HEK293 (cell line): ENCODE measurements around the gene TTC6.

Experiments used
- ATF2 ChIP-seq: fragments of 450-650 bp; formaldehyde crosslinking; IDR thresholded peaks from 2 replicates; pipeline ENCODE4 v1.5.1; 2016; ENCODE audit warnings: missing biosample characterization, missing genetic modification characterization, low read depth
- CTCF ChIP-seq: fragments of 450-650 bp; formaldehyde crosslinking; IDR thresholded peaks from 2 replicates; pipeline ENCODE4 v1.5.1; 2016; ENCODE audit warnings: missing biosample characterization, missing genetic modification characterization
- PATZ1 ChIP-seq: fragments of 450-650 bp; formaldehyde crosslinking; IDR thresholded peaks from 2 replicates; pipeline ENCODE4 v1.5.1; 2016; ENCODE audit warnings: missing biosample characterization, missing genetic modification characterization
- ZBTB21 ChIP-seq: fragments of 450-650 bp; formaldehyde crosslinking; IDR thresholded peaks from 2 replicates; pipeline ENCODE4 v1.5.1; 2017; ENCODE audit warnings: missing biosample characterization, missing genetic modification characterization
- ZBTB7A ChIP-seq: fragments of 450-650 bp; formaldehyde crosslinking; IDR thresholded peaks from 2 replicates; pipeline ENCODE4 v1.5.1; 2016; ENCODE audit warnings: low read depth, missing biosample characterization, missing genetic modification characterization
- ZNF404 ChIP-seq: fragments of 450-650 bp; formaldehyde crosslinking; IDR thresholded peaks from 2 replicates; pipeline ENCODE4 v1.5.1; 2017; ENCODE audit warnings: missing biosample characterization, missing genetic modification characterization
- ZNF510 ChIP-seq: fragments of 450-650 bp; formaldehyde crosslinking; IDR thresholded peaks from 2 replicates; pipeline ENCODE4 v1.5.1; 2018; ENCODE audit warnings: mild to moderate bottlenecking, missing genetic modification characterization, missing biosample characterization; ENCODE audit not compliant: insufficient replicate concordance
- ZNF513 ChIP-seq: fragments of 450-650 bp; IDR thresholded peaks from 2 replicates; pipeline ENCODE4 v1.5.1; 2018; ENCODE audit warnings: missing biosample characterization, missing genetic modification characterization
- ZNF521 ChIP-seq: fragments of 450-650 bp; formaldehyde crosslinking; IDR thresholded peaks from 2 replicates; pipeline ENCODE4 v1.5.1; 2017; ENCODE audit warnings: missing biosample characterization, mild to moderate bottlenecking, missing genetic modification characterization
- ZNF544 ChIP-seq: fragments of 450-650 bp; formaldehyde crosslinking; IDR thresholded peaks from 2 replicates; pipeline ENCODE4 v1.5.0; 2017; ENCODE audit warnings: missing biosample characterization, missing genetic modification characterization

GRCh38 chr14:37546621-37547447, 48.6 kb upstream of the TTC6 start:
- no peak for TF ChIP-seq ZNF544
- no peak for TF ChIP-seq ZBTB21 (tag by site-specific recombination)
- TF ChIP-seq ZNF521 (tag by site-specific recombination), result no peak
- TF ChIP-seq CTCF (tag by site-specific recombination), result no peak
- TF ChIP-seq ZNF513, result no peak
- no peak for TF ChIP-seq ZNF404
- TF ChIP-seq ZBTB7A (tag by site-specific recombination), result no peak
- no peak for TF ChIP-seq PATZ1 (tag by site-specific recombination)
- no peak for TF ChIP-seq ATF2 (tag by site-specific recombination)
- no peak for TF ChIP-seq ZNF510 (tag by site-specific recombination)
